ENCODE measurements around the gene FN3KRP. TPM values are rescaled to one million over a fixed set of nuclear protein-coding genes. Genes with fewer than 3 reads are reported as not detected.
"Not testable (repeated sequence)": the region's sequence is repeated elsewhere in the genome, so short reads cannot be mapped to it uniquely, and the experiment has no call there.

FN3KRP gene
- total RNA-seq, 1 donor from 2014 or later, result 18.2 TPM

- ATAC-seq, result not testable (repeated sequence)
Observed at GRCh38 chr17:82744736-82745135, 28.2 kb downstream of the FN3KRP start.

- no peak for ATAC-seq
Observed at GRCh38 chr17:82745524-82745923, 29.0 kb downstream of the FN3KRP start.

- no peak for ATAC-seq
Observed at GRCh38 chr17:82748756-82749155, 32.2 kb downstream of the FN3KRP start.

- ATAC-seq, result no peak
Observed at GRCh38 chr17:82750241-82750908, 33.9 kb downstream of the FN3KRP start.

GRCh38 chr17:82751171-82751570 lies 34.7 kb downstream of the FN3KRP start:
- no peak for ATAC-seq

GRCh38 chr17:82751571-82752370 lies 35.3 kb downstream of the FN3KRP start, which contains the start of gene TBCD:
Gene TBCD (plus strand): TSS chr17:82752065. CDS start chr17:82752194, 129 bp downstream.
- ATAC-seq, result peak; percentile 87

- peak; percentile 19 for ATAC-seq
Observed at GRCh38 chr17:82752371-82753200, 36.1 kb downstream of the FN3KRP start.

GRCh38 chr17:82753201-82753464 lies 36.6 kb downstream of the FN3KRP start:
- no peak for ATAC-seq

- ATAC-seq, result peak; percentile 52
Observed at GRCh38 chr17:82754297-82755208, 38.0 kb downstream of the FN3KRP start.

GRCh38 chr17:82756166-82756565 lies 39.7 kb downstream of the FN3KRP start:
- no peak for ATAC-seq

- ATAC-seq, result no peak
Observed at GRCh38 chr17:82765371-82765770, 48.9 kb downstream of the FN3KRP start.

- ATAC-seq, result peak; percentile 52
Observed at GRCh38 chr17:82767041-82767754, 50.7 kb downstream of the FN3KRP start.

GRCh38 chr17:82769041-82769440 lies 52.5 kb downstream of the FN3KRP start:
- no peak for ATAC-seq

GRCh38 chr17:82772026-82772425 lies 55.5 kb downstream of the FN3KRP start:
- ATAC-seq, result peak; percentile 87

- ATAC-seq, result not testable (repeated sequence)
Observed at GRCh38 chr17:82774456-82774855, 58.0 kb downstream of the FN3KRP start.

- ATAC-seq, result peak; percentile 24
Observed at GRCh38 chr17:82775001-82775823, 58.7 kb downstream of the FN3KRP start.

- ATAC-seq, result no peak
Observed at GRCh38 chr17:82776454-82776853, 59.9 kb downstream of the FN3KRP start.

Data from esophagus mucosa (tissue), 1 donor.